ENCODE measurements around the gene XCL1. TPM values are rescaled to one million over a fixed set of nuclear protein-coding genes. Genes with fewer than 3 reads are reported as not detected.

Gene XCL1
- total and polyA plus RNA-seq, 3 experiments from 2014 or later = 30.3 to 258 (median 242) TPM

DNA sequence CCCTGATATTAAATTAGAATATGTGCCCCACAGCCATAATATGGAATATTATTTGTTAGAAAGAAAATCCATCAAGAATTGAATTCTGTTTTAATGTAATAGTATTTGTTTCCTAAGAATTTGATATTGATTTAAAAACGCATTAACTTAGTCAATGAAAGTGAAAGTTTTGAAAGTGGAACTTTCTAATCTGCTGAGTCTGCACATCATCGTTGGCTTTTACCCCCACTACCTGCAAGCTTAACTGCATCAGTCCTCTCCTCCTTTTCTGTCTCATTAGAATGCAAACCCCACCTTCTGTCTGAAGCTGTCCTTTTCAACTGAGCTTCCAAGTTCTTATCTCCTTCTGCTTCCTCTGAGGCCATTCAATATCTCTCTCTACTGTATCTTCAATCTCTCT lies 42.5 kb downstream of the XCL1 start:
- peaks cover under 1 to 1% of the 10 kb centered on the region in 2 donors for H3K27me3 Mint-ChIP-seq
- CTCF ChIA-PET = no interaction called here

GRCh38 chr1:168621356-168621755 lies 45.0 kb downstream of the XCL1 start:
- H3K9me3 Mint-ChIP-seq = no peaks in the 10 kb centered on the region
- peaks cover 0 to 1% of the 10 kb centered on the region in 2 donors for H3K27me3 Mint-ChIP-seq
- CTCF ChIA-PET = interaction anchor here (0.9 kb wide), 1 partner anchor 18 kb away, joined by 3 read pairs; no protein-coding TSS in a partner anchor

More for the DNA sequence above, 42.5 kb downstream of the XCL1 start:
- Mint-ChIP-seq H3K4me3 (no peak overlapping the region), H3K4me1 (no peaks in the 10 kb centered on the region), H3K36me3 (no peaks in the 10 kb centered on the region), H3K9me3 (no peaks in the 10 kb centered on the region), H3K27ac (no peak overlapping the region)
- Histone ChIP-seq H3K27me3 (ENCODE audit: insufficient read depth, low read length, poor library complexity, severe bottlenecking) (no peaks in the 10 kb centered on the region), H3K4me1 (ENCODE audit: insufficient read depth, low read length) (no peaks in the 10 kb centered on the region), H3K9me3 (ENCODE audit: low read length) (no peaks in the 10 kb centered on the region), H3K4me3 (ENCODE audit: low read length) (no peak overlapping the region), H3K36me3 (ENCODE audit: insufficient read depth, low read length) (no peaks in the 10 kb centered on the region), H3K27ac (ENCODE audit: low read depth, low read length) (no peak overlapping the region)
- DNase-seq = no peak
- POLR2A ChIA-PET = no interaction called here

GRCh38 chr1:168623003-168623828 lies 46.8 kb downstream of the XCL1 start:
- Histone ChIP-seq H3K27ac (ENCODE audit: low read depth, low read length) (no peak overlapping the region), H3K9me3 (ENCODE audit: low read length) (no peaks in the 10 kb centered on the region), H3K27me3 (ENCODE audit: insufficient read depth, low read length, poor library complexity, severe bottlenecking) (no peaks in the 10 kb centered on the region), H3K4me1 (ENCODE audit: insufficient read depth, low read length) (no peaks in the 10 kb centered on the region), H3K36me3 (ENCODE audit: insufficient read depth, low read length) (no peaks in the 10 kb centered on the region), H3K4me3 (ENCODE audit: low read length) (no peak overlapping the region)
- H3K36me3 Mint-ChIP-seq = no peaks in the 10 kb centered on the region
- no peaks in the 10 kb centered on the region for H3K9me3 Mint-ChIP-seq
- H3K4me3 Mint-ChIP-seq = no peak overlapping the region
- H3K27ac Mint-ChIP-seq = no peak overlapping the region
- H3K27me3 Mint-ChIP-seq = peaks cover 0 to 1% of the 10 kb centered on the region in 2 donors
- no peaks in the 10 kb centered on the region for H3K4me1 Mint-ChIP-seq
- CTCF ChIA-PET = no interaction called here
- POLR2A ChIA-PET = no interaction called here
- DNase-seq = no peak

More at GRCh38 chr1:168621356-168621755, 45.0 kb downstream of the XCL1 start:
- Mint-ChIP-seq H3K4me1 (no peaks in the 10 kb centered on the region), H3K36me3 (no peaks in the 10 kb centered on the region), H3K4me3 (no peak overlapping the region), H3K27ac (no peak overlapping the region)
- H3K4me3 ChIP-seq (ENCODE audit: low read length) = no peak overlapping the region
- H3K27ac ChIP-seq (ENCODE audit: low read depth, low read length) = no peak overlapping the region
- no peaks in the 10 kb centered on the region for H3K27me3 ChIP-seq (ENCODE audit: insufficient read depth, low read length, poor library complexity, severe bottlenecking)
- no peak for DNase-seq
- H3K36me3 ChIP-seq (ENCODE audit: insufficient read depth, low read length) = no peaks in the 10 kb centered on the region
- no peaks in the 10 kb centered on the region for H3K9me3 ChIP-seq (ENCODE audit: low read length)
- no peaks in the 10 kb centered on the region for H3K4me1 ChIP-seq (ENCODE audit: insufficient read depth, low read length)
- POLR2A ChIA-PET = no interaction called here

DNA sequence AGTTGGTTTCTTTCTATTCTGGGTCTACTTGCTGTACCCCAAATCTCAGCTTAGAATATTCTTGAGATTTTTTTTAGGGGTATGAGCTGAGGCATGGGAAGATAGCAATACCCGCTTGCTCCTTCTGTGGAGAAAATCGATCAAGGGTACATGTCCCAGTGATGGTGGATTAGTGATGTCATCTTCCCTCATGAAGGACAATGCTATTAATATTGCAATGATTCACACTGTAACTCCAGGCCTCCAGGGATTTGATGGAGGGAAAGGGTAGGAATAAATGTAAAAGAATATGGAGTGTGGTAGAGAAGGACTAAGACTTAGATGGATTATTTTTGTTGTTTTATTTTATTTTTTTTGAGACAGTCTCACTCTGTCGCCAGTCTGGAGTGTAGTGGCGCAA lies 47.4 kb downstream of the XCL1 start:
- peaks cover 0 to 1% of the 10 kb centered on the region in 2 donors for H3K27me3 Mint-ChIP-seq
- ChIA-PET CTCF (no interaction called here), POLR2A (no interaction called here)
- Histone ChIP-seq H3K4me3 (ENCODE audit: low read length) (no peak overlapping the region), H3K9me3 (ENCODE audit: low read length) (no peaks in the 10 kb centered on the region), H3K27ac (ENCODE audit: low read depth, low read length) (no peak overlapping the region), H3K27me3 (ENCODE audit: insufficient read depth, low read length, poor library complexity, severe bottlenecking) (no peaks in the 10 kb centered on the region), H3K4me1 (ENCODE audit: insufficient read depth, low read length) (no peaks in the 10 kb centered on the region), H3K36me3 (ENCODE audit: insufficient read depth, low read length) (no peaks in the 10 kb centered on the region)
- no peaks in the 10 kb centered on the region for H3K9me3 Mint-ChIP-seq
- DNase-seq = no peak
- H3K27ac Mint-ChIP-seq = no peak overlapping the region
- H3K4me3 Mint-ChIP-seq = no peak overlapping the region
- no peaks in the 10 kb centered on the region for H3K36me3 Mint-ChIP-seq
- no peaks in the 10 kb centered on the region for H3K4me1 Mint-ChIP-seq

GRCh38 chr1:168626326-168626725 lies 49.9 kb downstream of the XCL1 start:
- H3K4me1 Mint-ChIP-seq = no peaks in the 10 kb centered on the region
- H3K4me3 Mint-ChIP-seq = no peak overlapping the region
- Histone ChIP-seq H3K27me3 (ENCODE audit: insufficient read depth, low read length, poor library complexity, severe bottlenecking) (no peaks in the 10 kb centered on the region), H3K4me1 (ENCODE audit: insufficient read depth, low read length) (no peaks in the 10 kb centered on the region), H3K9me3 (ENCODE audit: low read length) (no peaks in the 10 kb centered on the region), H3K27ac (ENCODE audit: low read depth, low read length) (no peak overlapping the region), H3K4me3 (ENCODE audit: low read length) (no peak overlapping the region), H3K36me3 (ENCODE audit: insufficient read depth, low read length) (no peaks in the 10 kb centered on the region)
- no peaks in the 10 kb centered on the region for H3K9me3 Mint-ChIP-seq
- H3K36me3 Mint-ChIP-seq = no peaks in the 10 kb centered on the region
- ChIA-PET POLR2A (no interaction called here), CTCF (no interaction called here)
- H3K27ac Mint-ChIP-seq = no peak overlapping the region
- DNase-seq = no peak
- peaks cover 4 to 8% of the 10 kb centered on the region in 2 donors for H3K27me3 Mint-ChIP-seq

DNA sequence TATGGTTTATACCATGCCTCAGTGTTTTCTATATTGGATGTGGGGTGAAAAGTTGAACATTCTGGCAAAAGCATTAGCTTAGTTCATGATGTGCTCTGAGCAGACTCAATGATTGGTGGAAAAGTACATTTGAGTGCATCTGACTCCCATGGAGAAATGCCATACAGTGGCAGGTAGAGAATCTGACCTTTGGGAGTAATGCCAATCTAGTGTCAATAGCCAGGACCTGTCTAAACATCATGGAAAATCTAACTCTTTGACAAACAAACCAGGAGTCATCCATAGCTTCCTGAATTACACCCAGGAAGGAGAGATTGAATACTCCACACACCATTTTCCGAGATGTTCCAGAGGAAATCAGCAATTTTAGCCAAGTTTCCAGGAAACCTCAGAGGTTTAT lies 51.0 kb downstream of the XCL1 start:
- Mint-ChIP-seq H3K4me3 (no peak overlapping the region), H3K9me3 (no peaks in the 10 kb centered on the region), H3K36me3 (no peaks in the 10 kb centered on the region), H3K27ac (no peak overlapping the region), H3K27me3 (peaks cover 4 to 15% of the 10 kb centered on the region in 2 donors), H3K4me1 (no peaks in the 10 kb centered on the region)
- ChIA-PET CTCF (no interaction called here), POLR2A (no interaction called here)
- H3K27ac ChIP-seq (ENCODE audit: low read depth, low read length) = no peak overlapping the region
- no peaks in the 10 kb centered on the region for H3K4me1 ChIP-seq (ENCODE audit: insufficient read depth, low read length)
- DNase-seq = no peak
- no peaks in the 10 kb centered on the region for H3K9me3 ChIP-seq (ENCODE audit: low read length)
- H3K4me3 ChIP-seq (ENCODE audit: low read length) = no peak overlapping the region
- H3K27me3 ChIP-seq (ENCODE audit: insufficient read depth, low read length, poor library complexity, severe bottlenecking) = no peaks in the 10 kb centered on the region
- no peaks in the 10 kb centered on the region for H3K36me3 ChIP-seq (ENCODE audit: insufficient read depth, low read length)

- Mint-ChIP-seq H3K4me3 (no peak overlapping the region), H3K27ac (no peak overlapping the region), H3K9me3 (no peaks in the 10 kb centered on the region), H3K4me1 (no peaks in the 10 kb centered on the region), H3K36me3 (no peaks in the 10 kb centered on the region), H3K27me3 (peaks cover 2 to 17% of the 10 kb centered on the region in 2 donors)
- no peaks in the 10 kb centered on the region for H3K36me3 ChIP-seq (ENCODE audit: insufficient read depth, low read length)
- no peaks in the 10 kb centered on the region for H3K27me3 ChIP-seq (ENCODE audit: insufficient read depth, low read length, poor library complexity, severe bottlenecking)
- H3K4me3 ChIP-seq (ENCODE audit: low read length) = no peak overlapping the region
- ChIA-PET CTCF (interaction anchor here (0.7 kb wide), 1 partner anchor 8 kb away, joined by 3 read pairs; no protein-coding TSS in a partner anchor), POLR2A (interaction anchor here (0.6 kb wide), 1 partner anchor 1177 kb away, joined by 5 read pairs; no protein-coding TSS in a partner anchor)
- no peaks in the 10 kb centered on the region for H3K4me1 ChIP-seq (ENCODE audit: insufficient read depth, low read length)
- H3K27ac ChIP-seq (ENCODE audit: low read depth, low read length) = no peak overlapping the region
- no peaks in the 10 kb centered on the region for H3K9me3 ChIP-seq (ENCODE audit: low read length)
- DNase-seq = no peak
Measured at GRCh38 chr1:168628807-168629206, 52.4 kb downstream of the XCL1 start.

DNA sequence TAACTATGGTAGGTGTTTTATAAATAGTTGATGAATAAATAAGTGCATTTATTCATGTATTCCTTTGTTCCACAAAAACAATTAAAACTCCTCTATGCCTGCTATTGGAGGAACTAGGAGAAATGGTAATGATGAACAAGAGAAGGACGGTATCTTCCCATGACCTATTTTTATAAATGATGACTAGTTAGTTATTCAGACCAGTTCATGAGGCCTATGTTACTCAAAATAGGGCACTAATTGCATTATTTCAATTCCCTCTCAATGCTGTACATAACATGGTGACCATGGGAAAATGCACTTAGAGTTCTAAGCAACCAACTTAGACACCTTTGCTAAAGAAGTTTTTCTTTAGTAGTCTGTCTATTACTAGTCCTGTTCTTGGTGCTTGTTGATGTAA lies 53.1 kb downstream of the XCL1 start:
- Histone ChIP-seq H3K27me3 (ENCODE audit: insufficient read depth, low read length, poor library complexity, severe bottlenecking) (no peaks in the 10 kb centered on the region), H3K4me1 (ENCODE audit: insufficient read depth, low read length) (no peaks in the 10 kb centered on the region), H3K9me3 (ENCODE audit: low read length) (no peaks in the 10 kb centered on the region), H3K36me3 (ENCODE audit: insufficient read depth, low read length) (no peaks in the 10 kb centered on the region), H3K4me3 (ENCODE audit: low read length) (no peak overlapping the region), H3K27ac (ENCODE audit: low read depth, low read length) (no peak overlapping the region)
- no peaks in the 10 kb centered on the region for H3K9me3 Mint-ChIP-seq
- H3K4me3 Mint-ChIP-seq = no peak overlapping the region
- no peak overlapping the region for H3K27ac Mint-ChIP-seq
- H3K4me1 Mint-ChIP-seq = no peaks in the 10 kb centered on the region
- DNase-seq = no peak
- H3K36me3 Mint-ChIP-seq = no peaks in the 10 kb centered on the region
- H3K27me3 Mint-ChIP-seq = peaks cover 2 to 17% of the 10 kb centered on the region in 2 donors
- CTCF ChIA-PET = no interaction called here
- POLR2A ChIA-PET = no interaction called here

All from CD8-positive, alpha-beta memory T cell (primary cell).